NT2/D1 (cell line): ENCODE results near the gene KRTAP10-12.

ENCODE experiments used
- SUZ12 ChIP-seq: IDR thresholded peaks from 2 replicates; pipeline ENCODE4 v1.6.1; 2011; ENCODE audit not compliant: insufficient read length, insufficient read depth; ENCODE audit errors: extremely low read depth
- YY1 ChIP-seq: IDR thresholded peaks from 2 replicates; pipeline ENCODE4 v1.6.1; 2011; ENCODE audit not compliant: insufficient read length, insufficient read depth
- ZNF274 ChIP-seq: IDR thresholded peaks from 2 replicates; pipeline ENCODE4 v1.6.1; 2011; ENCODE audit warnings: mild to moderate bottlenecking, low read depth, low read length

- no peak for TF ChIP-seq ZNF274
- TF ChIP-seq SUZ12, result no peak
- TF ChIP-seq YY1, result no peak
Observed at GRCh38 chr21:44742418-44743153, 45.6 kb downstream of the KRTAP10-12 start.
